Activated naive CD8-positive, alpha-beta T cell (primary cell): ENCODE measurements around the gene RABGEF1.
"Not testable (repeated sequence)": the region's sequence is repeated elsewhere in the genome, so short reads cannot be mapped to it uniquely, and the experiment has no call there.

ENCODE experiments used
- H3K27ac Mint-ChIP-seq: one replicate; pipeline ENCODE4 v1.8.0; 2021; ENCODE audit warnings: mixed read lengths
- H3K27me3 Mint-ChIP-seq: one replicate; pipeline ENCODE4 v1.8.0; 2021; ENCODE audit warnings: mixed read lengths
- H3K36me3 Mint-ChIP-seq: one replicate; pipeline ENCODE4 v1.8.0; 2021; ENCODE audit warnings: mixed read lengths
- H3K4me1 Mint-ChIP-seq: one replicate; pipeline ENCODE4 v1.8.0; 2021; ENCODE audit warnings: low read depth, mixed read lengths
- H3K4me3 Mint-ChIP-seq: one replicate; pipeline ENCODE4 v1.8.0; 2021; ENCODE audit warnings: mild to moderate bottlenecking, mixed read lengths
- H3K9me3 Mint-ChIP-seq: one replicate; pipeline ENCODE4 v1.8.0; 2021; ENCODE audit warnings: low read depth, mixed read lengths

The RABGEF1 gene

DNA sequence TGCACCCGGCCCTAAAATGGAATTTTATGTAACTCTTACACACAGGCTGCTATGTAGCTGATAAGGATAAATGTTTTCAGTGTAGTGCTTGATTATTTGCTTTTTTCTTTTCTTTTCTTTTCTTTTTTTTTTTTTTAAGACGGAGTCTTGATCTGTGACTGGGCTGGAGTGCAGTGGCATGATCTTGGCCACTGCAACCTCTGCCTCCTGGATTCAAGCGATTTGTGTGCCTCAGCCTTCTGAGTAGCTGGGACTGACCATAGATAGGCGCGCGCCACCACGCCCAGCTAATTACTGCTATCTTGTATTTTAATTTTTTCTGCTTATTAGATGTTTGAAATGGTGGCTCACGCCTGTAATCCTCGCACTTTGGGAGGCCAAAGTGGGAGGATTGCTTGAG is 3.4 kb downstream of the RABGEF1 start:
- H3K4me1 Mint-ChIP-seq: peaks cover 30% of the 10 kb centered on the region
- no peak overlapping the region for H3K27ac Mint-ChIP-seq

DNA sequence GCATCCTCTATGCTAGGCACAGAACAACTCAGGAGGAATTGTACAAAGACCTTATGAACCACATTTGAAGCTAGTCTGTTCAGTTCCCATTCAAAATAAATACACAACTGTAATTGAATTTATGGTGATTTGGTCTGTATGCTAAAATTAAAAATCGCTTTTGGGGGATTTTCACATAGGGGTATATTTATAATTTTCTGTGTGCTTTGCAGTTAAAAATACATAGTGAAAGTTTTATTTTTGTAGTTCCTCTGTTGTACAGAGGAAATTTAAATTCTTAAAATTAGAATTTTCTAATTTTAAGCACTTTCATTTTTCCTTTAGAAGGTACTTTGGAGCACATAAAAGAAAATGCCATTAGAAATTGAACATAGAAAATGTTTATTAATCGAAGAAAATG is 6.9 kb downstream of the RABGEF1 start:
- Mint-ChIP-seq H3K36me3 (peaks cover 2% of the 10 kb centered on the region), H3K4me3 (no peak overlapping the region), H3K9me3 (no peaks in the 10 kb centered on the region), H3K27ac (no peak overlapping the region), H3K4me1 (peaks cover 29% of the 10 kb centered on the region), H3K27me3 (no peaks in the 10 kb centered on the region)

More for the DNA sequence above, 3.4 kb downstream of the RABGEF1 start:
- no peak overlapping the region for H3K4me3 Mint-ChIP-seq
- H3K27me3 Mint-ChIP-seq: no peaks in the 10 kb centered on the region
- H3K36me3 Mint-ChIP-seq: peaks cover 2% of the 10 kb centered on the region
- H3K9me3 Mint-ChIP-seq: no peaks in the 10 kb centered on the region

DNA sequence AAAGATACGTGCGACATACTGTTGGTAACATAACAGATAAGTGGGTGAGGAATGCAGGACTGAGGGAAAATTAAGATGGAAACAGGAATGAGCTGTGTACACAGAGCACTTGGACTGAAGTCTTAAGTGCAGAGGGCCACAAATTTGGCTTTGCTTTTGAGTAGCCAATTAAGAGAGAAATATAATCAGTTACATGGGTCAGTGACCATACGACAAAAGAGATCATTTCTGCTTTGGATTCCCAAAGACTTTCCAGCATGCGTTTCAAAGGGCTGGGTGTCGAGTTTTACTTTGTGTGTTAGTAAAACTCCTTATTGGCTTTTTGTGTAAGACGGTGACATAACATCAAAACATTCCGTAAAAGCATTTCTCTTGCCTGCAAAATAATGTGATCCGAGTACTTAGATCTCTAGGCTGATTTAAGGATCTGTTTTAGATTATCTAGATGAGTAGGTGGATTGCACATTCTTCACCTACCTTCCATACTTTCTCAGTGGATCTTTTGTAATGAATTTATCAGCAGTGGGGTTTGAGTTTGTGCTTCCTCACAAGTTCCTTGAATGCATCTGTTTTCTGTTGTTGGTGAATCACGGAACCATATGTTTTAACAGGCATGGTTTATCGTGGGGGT is 7.5 kb downstream of the RABGEF1 start:
- no peaks in the 10 kb centered on the region for H3K9me3 Mint-ChIP-seq
- no peaks in the 10 kb centered on the region for H3K27me3 Mint-ChIP-seq
- H3K27ac Mint-ChIP-seq: no peak overlapping the region
- H3K4me3 Mint-ChIP-seq: no peak overlapping the region
- H3K4me1 Mint-ChIP-seq: peaks cover 30% of the 10 kb centered on the region
- H3K36me3 Mint-ChIP-seq: peaks cover 2% of the 10 kb centered on the region

DNA sequence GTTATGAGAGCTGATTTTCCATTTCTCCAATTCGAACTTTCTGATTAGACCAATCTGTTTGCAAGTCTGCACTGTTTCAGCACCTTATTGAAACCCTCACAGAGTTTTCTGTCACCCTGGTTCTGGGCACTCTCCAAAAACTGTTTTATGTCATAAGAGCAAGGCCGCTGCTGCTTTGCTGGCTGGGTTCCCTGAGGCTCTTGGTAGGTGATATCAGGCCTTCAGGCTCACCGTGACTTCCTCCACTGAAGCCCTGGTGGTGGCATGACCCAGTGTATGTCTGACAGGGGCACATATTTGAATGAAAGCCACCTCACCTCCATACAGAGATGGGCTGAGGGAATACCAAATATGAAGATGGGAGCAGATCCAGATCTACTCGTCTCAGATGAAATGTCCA is 8.3 kb downstream of the RABGEF1 start:
- peaks cover 2% of the 10 kb centered on the region for H3K36me3 Mint-ChIP-seq
- no peaks in the 10 kb centered on the region for H3K9me3 Mint-ChIP-seq
- no peaks in the 10 kb centered on the region for H3K27me3 Mint-ChIP-seq
- H3K4me3 Mint-ChIP-seq: no peak overlapping the region
- no peak overlapping the region for H3K27ac Mint-ChIP-seq
- peaks cover 31% of the 10 kb centered on the region for H3K4me1 Mint-ChIP-seq

DNA sequence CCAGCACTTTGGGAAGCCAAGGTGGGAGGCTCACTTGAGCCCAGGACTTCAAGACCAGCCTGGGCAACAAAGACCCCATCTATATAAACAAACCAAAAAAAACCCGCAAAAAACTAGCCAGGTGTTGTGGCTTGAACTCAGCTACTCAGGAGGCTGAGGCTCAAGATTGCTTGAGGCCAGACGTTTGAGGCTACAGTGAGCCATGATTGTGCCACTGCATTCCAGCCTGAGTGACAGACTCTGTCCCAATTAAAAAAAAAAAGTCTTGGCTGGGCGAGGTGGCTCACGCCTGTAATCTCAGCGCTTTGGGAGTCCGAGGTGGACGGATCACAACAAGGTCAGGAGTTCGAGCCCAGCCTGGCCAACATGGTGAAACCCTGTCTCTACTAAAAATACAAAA is 11.4 kb downstream of the RABGEF1 start:
- Mint-ChIP-seq H3K4me3 (no peak overlapping the region), H3K27ac (no peak overlapping the region), H3K27me3 (no peaks in the 10 kb centered on the region), H3K4me1 (peaks cover 31% of the 10 kb centered on the region), H3K36me3 (no peaks in the 10 kb centered on the region), H3K9me3 (no peaks in the 10 kb centered on the region)

DNA sequence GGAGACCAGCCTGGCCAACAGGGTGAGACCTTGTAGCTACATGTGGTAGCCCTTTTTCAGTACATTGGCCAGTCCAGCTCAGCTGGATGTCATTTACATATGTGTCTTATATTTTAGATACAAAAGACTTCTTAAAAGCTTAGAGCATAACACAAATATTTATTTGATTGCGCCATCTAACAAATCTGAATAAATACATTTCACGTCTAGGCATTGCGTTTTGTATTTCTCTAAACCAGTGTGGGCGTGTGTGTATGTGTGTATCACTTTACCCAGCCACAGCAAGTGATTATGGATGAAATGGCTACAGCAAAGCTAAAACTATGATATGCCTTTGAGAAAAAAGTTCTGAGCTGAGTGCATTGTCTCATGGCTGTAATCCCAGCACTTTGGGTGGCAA is 14.0 kb downstream of the RABGEF1 start:
- Mint-ChIP-seq H3K27ac (no peak overlapping the region), H3K27me3 (no peaks in the 10 kb centered on the region), H3K36me3 (peaks cover 2% of the 10 kb centered on the region), H3K4me3 (no peak overlapping the region), H3K4me1 (peaks cover 36% of the 10 kb centered on the region), H3K9me3 (no peaks in the 10 kb centered on the region)

DNA sequence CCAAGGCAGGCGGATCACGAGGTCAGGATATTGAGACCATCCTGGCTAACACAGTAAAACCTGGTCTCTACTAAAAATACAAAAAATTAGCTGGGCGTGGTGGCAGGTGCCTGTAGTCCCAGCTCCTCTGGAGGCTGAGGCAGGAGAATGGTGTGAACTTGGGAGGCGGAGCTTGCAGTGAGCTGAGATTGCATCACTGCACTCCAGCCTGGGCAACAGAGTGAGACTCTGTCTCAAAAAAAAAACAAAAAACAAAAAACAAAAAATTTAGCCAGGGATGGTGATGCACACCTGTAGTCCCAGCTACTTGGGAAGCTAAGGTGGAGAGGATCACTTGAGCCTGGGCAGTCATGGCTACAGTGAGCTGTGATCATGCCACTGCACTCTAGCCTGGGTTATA is 14.5 kb downstream of the RABGEF1 start:
- peaks cover 34% of the 10 kb centered on the region for H3K4me1 Mint-ChIP-seq
- not testable (repeated sequence) for H3K4me3 Mint-ChIP-seq, H3K27me3 Mint-ChIP-seq, H3K27ac Mint-ChIP-seq, H3K9me3 Mint-ChIP-seq, H3K36me3 Mint-ChIP-seq

DNA sequence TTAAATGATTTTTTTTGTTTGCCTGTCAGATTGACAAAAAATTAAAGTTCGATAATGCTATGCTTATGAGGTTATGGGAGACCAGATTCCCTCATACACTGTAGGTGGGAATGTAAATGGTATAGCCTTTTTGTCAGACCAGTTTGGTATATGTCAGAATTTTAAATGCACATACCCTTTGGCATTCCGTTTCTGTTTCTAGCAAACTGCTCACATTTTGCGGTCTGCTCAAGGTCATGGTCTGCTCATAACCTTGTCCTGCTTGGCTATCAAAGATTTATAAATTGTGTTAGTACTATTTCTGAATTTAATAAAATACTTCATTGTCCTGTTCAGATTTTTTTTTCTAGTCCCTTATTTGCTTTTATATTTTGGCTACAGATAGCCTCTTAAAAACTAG is 15.7 kb downstream of the RABGEF1 start:
- not testable (repeated sequence) for H3K27me3 Mint-ChIP-seq, H3K9me3 Mint-ChIP-seq, H3K36me3 Mint-ChIP-seq, H3K27ac Mint-ChIP-seq, H3K4me3 Mint-ChIP-seq
- peaks cover 30% of the 10 kb centered on the region for H3K4me1 Mint-ChIP-seq

DNA sequence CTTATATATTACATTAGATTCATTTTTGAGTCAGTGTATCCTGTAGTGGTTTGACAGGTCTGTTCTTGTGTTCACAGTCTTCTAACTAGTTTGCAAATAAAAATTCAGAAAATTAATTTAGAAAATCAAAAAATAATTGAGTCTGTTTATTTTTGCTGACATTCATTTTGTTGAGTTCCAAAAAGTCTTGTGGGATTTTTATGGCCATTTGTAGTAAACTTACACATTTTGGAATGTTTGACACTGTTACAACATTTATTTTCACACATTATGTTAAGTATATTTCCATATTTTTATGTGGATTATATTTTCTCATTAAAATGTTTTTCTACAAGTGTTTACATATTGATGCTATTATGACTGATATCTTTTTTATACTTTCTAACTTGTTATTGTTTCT is 16.4 kb downstream of the RABGEF1 start:
- Mint-ChIP-seq H3K4me3 (no peak overlapping the region), H3K9me3 (no peaks in the 10 kb centered on the region), H3K27me3 (no peaks in the 10 kb centered on the region), H3K27ac (no peak overlapping the region), H3K36me3 (peaks cover 2% of the 10 kb centered on the region), H3K4me1 (peaks cover 27% of the 10 kb centered on the region)

DNA sequence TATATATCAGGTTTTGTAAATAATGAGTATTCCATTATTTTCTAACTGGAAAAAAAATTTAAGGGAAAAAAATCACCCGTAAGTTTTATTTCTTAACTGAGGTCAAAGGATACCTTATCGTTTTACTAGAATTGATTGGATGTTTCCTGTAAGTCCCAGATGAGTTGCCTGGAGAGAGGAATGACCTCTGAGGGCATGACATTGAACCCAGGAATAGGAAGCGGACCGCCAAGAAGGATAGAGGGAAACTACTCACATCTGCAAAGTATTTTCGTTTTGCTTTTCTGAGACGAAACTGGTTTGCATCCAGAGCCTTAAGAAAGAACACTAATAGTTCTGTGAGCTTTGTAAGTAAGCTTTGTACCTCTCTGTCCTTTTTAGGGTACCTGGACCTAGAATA is 17.4 kb downstream of the RABGEF1 start:
- H3K4me3 Mint-ChIP-seq: no peak overlapping the region
- H3K27me3 Mint-ChIP-seq: no peaks in the 10 kb centered on the region
- no peaks in the 10 kb centered on the region for H3K9me3 Mint-ChIP-seq
- H3K4me1 Mint-ChIP-seq: peaks cover 22% of the 10 kb centered on the region
- no peak overlapping the region for H3K27ac Mint-ChIP-seq
- H3K36me3 Mint-ChIP-seq: peaks cover 2% of the 10 kb centered on the region

DNA sequence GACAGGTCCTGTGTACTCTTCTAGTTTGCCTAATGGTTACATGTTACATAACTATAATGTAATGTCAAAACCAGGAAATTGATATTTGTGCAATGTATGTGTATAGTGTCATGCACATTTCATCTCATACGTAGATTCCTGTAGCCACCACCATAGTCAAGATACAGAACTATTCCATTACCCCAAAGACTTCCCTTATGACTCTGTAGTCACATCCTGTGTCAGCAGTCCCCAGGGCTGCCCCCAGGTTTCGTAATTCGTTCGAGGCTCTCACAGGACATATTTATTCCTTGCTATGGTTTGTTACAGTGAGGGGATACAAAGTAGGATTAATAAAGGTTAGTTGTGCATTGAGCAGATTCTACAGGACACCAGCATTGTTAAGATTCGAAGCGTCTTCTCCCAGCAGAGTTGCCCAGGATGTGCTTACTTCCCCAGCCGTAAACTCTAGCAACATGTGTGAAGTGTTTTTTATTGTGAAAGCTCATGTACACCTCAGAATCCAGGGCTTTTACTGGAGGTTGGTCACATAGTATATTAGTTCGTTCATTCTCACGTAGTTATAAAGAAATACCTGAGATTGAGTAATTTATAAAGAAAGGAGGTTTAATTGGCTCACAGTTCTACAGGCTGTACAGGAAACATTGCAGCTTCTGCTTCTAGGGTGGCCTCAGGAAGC is 18.6 kb downstream of the RABGEF1 start:
- peaks cover 24% of the 10 kb centered on the region for H3K4me1 Mint-ChIP-seq
- H3K9me3 Mint-ChIP-seq: peaks cover 5% of the 10 kb centered on the region
- no peak overlapping the region for H3K4me3 Mint-ChIP-seq
- H3K27me3 Mint-ChIP-seq: no peaks in the 10 kb centered on the region
- peak overlapping the region; percentile 12 for H3K27ac Mint-ChIP-seq
- peaks cover 7% of the 10 kb centered on the region for H3K36me3 Mint-ChIP-seq

DNA sequence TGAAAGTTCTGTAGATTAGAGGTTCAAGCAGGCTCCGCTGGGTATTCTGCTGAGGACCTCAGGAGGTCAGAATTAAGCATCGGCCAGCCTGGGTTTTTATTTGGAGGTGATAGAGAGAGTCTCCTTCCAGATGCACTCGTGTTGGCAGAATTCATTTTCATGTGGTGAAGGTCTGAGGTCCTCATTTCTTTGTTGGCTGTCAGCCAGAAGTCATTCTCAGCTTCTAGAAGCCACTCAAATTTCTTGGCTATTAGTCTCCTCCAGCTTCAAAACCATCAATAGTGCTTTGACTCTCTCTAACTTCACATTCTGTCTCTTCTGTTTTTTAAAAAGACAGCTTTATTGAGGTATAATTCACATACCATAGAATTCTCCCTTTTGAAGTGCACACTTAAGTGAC is 22.6 kb downstream of the RABGEF1 start:
- Mint-ChIP-seq H3K4me1 (peaks cover 43% of the 10 kb centered on the region), H3K27ac (peak overlapping the region; percentile 22)
- not testable (repeated sequence) for H3K27me3 Mint-ChIP-seq, H3K4me3 Mint-ChIP-seq, H3K36me3 Mint-ChIP-seq, H3K9me3 Mint-ChIP-seq

DNA sequence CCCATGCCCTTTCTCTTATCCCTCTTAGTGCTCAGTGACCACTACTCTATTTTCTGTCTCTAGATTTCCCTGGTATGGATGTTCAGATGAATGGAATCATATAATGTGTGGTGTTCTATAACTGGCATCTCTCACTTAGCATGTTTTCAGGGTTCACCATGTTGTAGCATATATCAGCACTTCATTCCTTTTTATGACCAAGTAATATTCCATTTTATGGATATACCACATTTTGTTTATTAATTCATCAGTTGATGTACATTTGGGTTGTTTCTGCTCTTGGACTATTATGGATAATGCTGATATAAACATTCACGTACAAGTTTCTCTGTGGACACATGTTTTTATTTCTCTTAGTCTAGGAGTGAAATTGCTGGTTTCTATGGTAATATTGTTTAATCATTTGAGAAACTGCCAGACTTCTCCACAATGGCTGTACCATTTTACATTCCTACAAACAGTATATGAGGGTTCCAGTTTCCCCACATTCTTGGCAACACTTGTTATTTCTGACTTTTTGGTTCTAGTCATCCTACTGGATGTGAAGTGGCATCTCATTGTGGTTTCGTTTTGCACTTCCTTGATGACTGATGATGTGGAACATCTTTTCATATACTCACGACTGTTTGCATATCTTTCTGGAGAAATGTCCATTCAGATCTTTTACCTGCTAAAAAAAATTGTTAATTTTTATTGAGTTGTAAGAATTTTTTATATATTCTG is 23.3 kb downstream of the RABGEF1 start:
- Mint-ChIP-seq H3K4me1 (peaks cover 41% of the 10 kb centered on the region), H3K27ac (peak overlapping the region; percentile 22)
- not testable (repeated sequence) for H3K4me3 Mint-ChIP-seq, H3K9me3 Mint-ChIP-seq, H3K27me3 Mint-ChIP-seq, H3K36me3 Mint-ChIP-seq

DNA sequence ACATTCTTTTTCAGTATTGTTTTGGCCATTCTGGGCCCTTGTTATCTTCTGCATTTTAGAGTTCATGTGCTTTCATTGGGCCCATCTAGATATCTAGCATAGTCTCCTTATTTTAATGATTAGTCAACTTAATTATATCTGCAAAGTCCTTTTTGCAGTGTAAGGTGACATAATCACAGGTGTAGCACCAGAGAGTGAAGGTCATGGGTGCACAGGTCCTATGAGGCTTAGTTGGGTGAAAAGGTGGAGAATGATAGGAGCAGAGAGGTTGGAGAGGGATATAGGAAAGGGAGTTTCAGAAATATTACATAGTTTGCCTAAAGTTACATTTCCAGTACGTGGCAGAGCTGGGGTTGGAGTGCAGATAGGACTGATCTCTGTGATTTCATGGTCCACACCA is 24.4 kb downstream of the RABGEF1 start:
- H3K4me3 Mint-ChIP-seq, H3K36me3 Mint-ChIP-seq, H3K27me3 Mint-ChIP-seq, H3K27ac Mint-ChIP-seq, H3K9me3 Mint-ChIP-seq: not testable (repeated sequence)
- peaks cover 43% of the 10 kb centered on the region for H3K4me1 Mint-ChIP-seq

DNA sequence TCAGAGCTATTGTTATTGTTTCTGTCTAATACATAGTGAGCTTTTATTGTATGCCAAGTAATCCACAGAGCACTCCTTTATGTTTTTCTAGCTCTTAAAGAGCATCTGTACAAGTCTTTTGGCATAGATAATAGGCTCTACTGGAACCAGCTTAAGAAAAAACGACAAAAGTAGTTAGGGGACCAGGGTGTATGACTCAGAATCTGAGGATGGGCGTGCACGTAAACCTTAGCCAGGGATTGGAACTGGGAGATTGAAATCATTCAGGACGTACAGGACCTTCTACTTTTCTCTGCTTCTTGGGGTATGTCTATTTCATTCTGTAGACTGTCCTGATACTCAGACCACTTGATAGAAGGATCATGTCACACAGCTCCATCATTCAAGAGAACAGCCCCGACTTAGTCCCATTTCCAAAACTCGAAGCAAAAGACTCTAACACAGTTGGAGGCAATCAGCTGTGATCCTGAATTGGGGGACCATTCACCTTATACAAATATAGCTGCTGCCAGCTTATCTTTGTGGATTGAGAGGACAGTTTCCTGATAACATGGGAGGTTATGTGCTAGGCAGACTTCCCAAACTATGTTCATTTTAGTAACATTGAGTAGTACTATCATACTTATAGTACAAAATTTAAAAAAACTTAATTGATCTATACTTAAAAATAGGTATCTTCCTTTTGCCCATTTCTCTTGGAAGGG is 24.9 kb downstream of the RABGEF1 start:
- not testable (repeated sequence) for H3K27me3 Mint-ChIP-seq, H3K4me3 Mint-ChIP-seq, H3K9me3 Mint-ChIP-seq, H3K27ac Mint-ChIP-seq, H3K36me3 Mint-ChIP-seq
- peaks cover 48% of the 10 kb centered on the region for H3K4me1 Mint-ChIP-seq
